SHP77 (cell line): Measurements from ENCODE around the gene TRAF3IP3.
"Not testable (repeated sequence)": the region's sequence is repeated elsewhere in the genome, so short reads cannot be mapped to it uniquely, and the experiment has no call there.

Source experiments
- DNase-seq, 2 experiments: peaks; one replicate each; lab custom pipeline; 2025; lab: John Stamatoyannopoulos, UW

Gene TRAF3IP3

GRCh38 chr1:209767706-209768105 is 11.9 kb downstream of the TRAF3IP3 start:
- DNase-seq: no peak

GRCh38 chr1:209768354-209768774 is 12.5 kb downstream of the TRAF3IP3 start:
- no peak for DNase-seq

GRCh38 chr1:209769171-209769904 is 13.5 kb downstream of the TRAF3IP3 start:
- DNase-seq: no peak

- DNase-seq: no peak
These were observed 14.1 kb downstream of the TRAF3IP3 start for GRCh38 chr1:209769971-209770370.

GRCh38 chr1:209770636-209771415 is 15.0 kb downstream of the TRAF3IP3 start:
- no peak for DNase-seq

- no peak for DNase-seq
These were observed 16.3 kb downstream of the TRAF3IP3 start for GRCh38 chr1:209772126-209772525.

GRCh38 chr1:209774592-209774991 is 18.7 kb downstream of the TRAF3IP3 start:
- DNase-seq: no peak

- no peak for DNase-seq
These were observed 19.8 kb downstream of the TRAF3IP3 start for GRCh38 chr1:209775678-209776077.

- no peak for DNase-seq
These were observed 21.7 kb downstream of the TRAF3IP3 start for GRCh38 chr1:209777587-209777986.

- DNase-seq: no peak
These were observed 22.2 kb downstream of the TRAF3IP3 start for GRCh38 chr1:209778102-209778501.

GRCh38 chr1:209780268-209780667 is 24.4 kb downstream of the TRAF3IP3 start:
- DNase-seq: no peak

- DNase-seq: peak; percentile 15 to 40
These were observed 27.5 kb downstream of the TRAF3IP3 start for GRCh38 chr1:209783386-209783785.

- peak; percentile 96 for DNase-seq
These were observed 28.7 kb downstream of the TRAF3IP3 start, which contains the start of gene C1orf74 for GRCh38 chr1:209784265-209785169. TSS of gene C1orf74 (minus strand) at chr1:209784559. CDS start at chr1:209783634, 925 bp downstream.

- no peak for DNase-seq
These were observed 29.7 kb downstream of the TRAF3IP3 start for GRCh38 chr1:209785592-209785991.

- DNase-seq: no peak
These were observed 30.3 kb downstream of the TRAF3IP3 start for GRCh38 chr1:209786146-209786545.

- no peak for DNase-seq
These were observed 31.7 kb downstream of the TRAF3IP3 start for GRCh38 chr1:209787551-209787950.

GRCh38 chr1:209789245-209789644 is 33.4 kb downstream of the TRAF3IP3 start:
- DNase-seq: no peak

- no peak for DNase-seq
These were observed 34.7 kb downstream of the TRAF3IP3 start for GRCh38 chr1:209790286-209791193.

GRCh38 chr1:209791920-209792319 is 36.1 kb downstream of the TRAF3IP3 start:
- DNase-seq: no peak

GRCh38 chr1:209793711-209794110 is 37.9 kb downstream of the TRAF3IP3 start:
- DNase-seq: not testable (repeated sequence)
